H1 (cell line): Measurements from ENCODE around the gene ADGRD2. TPM values are rescaled to one million over a fixed set of nuclear protein-coding genes. Genes with fewer than 3 reads are reported as not detected.

Experiments used
- CTCF ChIA-PET: fragments of 300-600 bp; sonication (Branson Sonifier 250); formaldehyde crosslinking; loops from one replicate; lab custom pipeline; 2021; ENCODE audit not compliant: partially characterized antibody; lab: Charles Lee
- POLR2A ChIA-PET: fragments of 300-600 bp; sonication (Branson Sonifier 250); formaldehyde crosslinking; loops from one replicate; lab custom pipeline; 2021; ENCODE audit warnings: inconsistent platforms; ENCODE audit not compliant: partially characterized antibody; lab: Charles Lee
- DNase-seq, 2 experiments: peaks; one replicate each; pipeline versions ENCODE4 v3.0.0 to v3.0.0-alpha.2; 2010 to 2022; ENCODE audit warnings: low spot score in 2 of 2, low read depth in 1 of 2, mixed read lengths in 1 of 2
- FAIRE-seq: peaks from 2 replicates; lab custom pipeline; 2011; peaks lifted over from hg19 to GRCh38; lab: Jason Lieb, UNC
- H2AFZ ChIP-seq: 2 replicates; pipeline ENCODE4 v1.8.1; 2012; ENCODE audit warnings: low read length, inconsistent platforms
- H2AK5ac ChIP-seq: 2 replicates; pipeline ENCODE4 v1.6.1; 2013; ENCODE audit warnings: low read depth, low read length
- H2BK120ac ChIP-seq: replicated peaks from 2 replicates; pipeline ENCODE3; 2013; ENCODE audit warnings: low read depth, low read length, inconsistent platforms
- H2BK12ac ChIP-seq: 2 replicates; pipeline ENCODE4 v1.6.1; 2013; ENCODE audit warnings: low read depth, low read length
- H2BK15ac ChIP-seq: 2 replicates; pipeline ENCODE4 v1.6.1; 2013; ENCODE audit warnings: low read length
- H2BK20ac ChIP-seq: 2 replicates; pipeline ENCODE4 v1.6.1; 2013; ENCODE audit warnings: low read length
- H2BK5ac ChIP-seq: 2 replicates; pipeline ENCODE4 v1.6.1; 2013; ENCODE audit warnings: low read depth, low read length
- H3K14ac ChIP-seq: 2 replicates; pipeline ENCODE4 v1.6.1; 2013; ENCODE audit warnings: inconsistent platforms; ENCODE audit not compliant: insufficient read length
- H3K18ac ChIP-seq: 2 replicates; pipeline ENCODE4 v1.6.1; 2013; ENCODE audit warnings: low read length; ENCODE audit errors: extremely low read depth
- H3K23ac ChIP-seq: 2 replicates; pipeline ENCODE4 v1.6.1; 2013; ENCODE audit warnings: inconsistent platforms; ENCODE audit not compliant: insufficient read length
- H3K23me2 ChIP-seq: 2 replicates; pipeline ENCODE4 v1.6.1; 2013; ENCODE audit warnings: low read depth, low read length
- H3K27ac ChIP-seq: 2 replicates; pipeline ENCODE4 v1.6.1; 2011; ENCODE audit warnings: low read depth, low read length, inconsistent platforms
- H3K27me3 ChIP-seq, 4 experiments: replicated peaks in 1 of 4; 1 replicate in 1 of 4; 2 replicates in 3 of 4; pipeline versions ENCODE4 v1.6.1 to v1.8.1; 2011 to 2013; ENCODE audit warnings: low read length in 3 of 4, mild to moderate bottlenecking in 3 of 4, inconsistent platforms in 2 of 4, mixed read lengths in 2 of 4, moderate library complexity in 1 of 4; ENCODE audit not compliant: control insufficient read depth in 3 of 4, insufficient read depth in 3 of 4; ENCODE audit errors: extremely low read depth in 1 of 4
- H3K36me3 ChIP-seq, 4 experiments: 2 replicates each; pipeline versions ENCODE4 v1.6.1 to v1.8.1; 2011 to 2013; ENCODE audit warnings: mild to moderate bottlenecking in 4 of 4, low read length in 3 of 4, moderate library complexity in 2 of 4, control low read depth in 1 of 4, inconsistent platforms in 1 of 4; ENCODE audit not compliant: insufficient read depth in 4 of 4, control insufficient read depth in 2 of 4
- H3K4ac ChIP-seq: replicated peaks from 2 replicates; pipeline ENCODE3; 2013; ENCODE audit warnings: low read length, low read depth, mixed read lengths, inconsistent platforms; ENCODE audit not compliant: insufficient read length
- H3K4me1 ChIP-seq, 4 experiments: replicated peaks in 1 of 4; 1 replicate in 1 of 4; 2 replicates in 3 of 4; pipeline versions ENCODE4 v1.6.1 to v1.8.1; 2011 to 2013; ENCODE audit warnings: low read length in 3 of 4, inconsistent platforms in 2 of 4, mixed read lengths in 1 of 4; ENCODE audit not compliant: insufficient read depth in 4 of 4, control insufficient read depth in 3 of 4
- H3K4me2 ChIP-seq, 2 experiments: 2 replicates each; pipeline versions ENCODE4 v1.6.1 to v1.8.1; 2011 to 2013; ENCODE audit warnings: low read depth in 2 of 2, low read length in 2 of 2, control low read depth in 1 of 2, inconsistent platforms in 1 of 2, mild to moderate bottlenecking in 1 of 2; ENCODE audit not compliant: insufficient read depth in 1 of 2
- H3K4me3 ChIP-seq, 4 experiments: fragments of 200-600, 300-600 bp in 1 of 4; sonication (generic), shearing (Covaris generic), sonication (Bioruptor Twin) in 1 of 4; 2 replicates each; pipeline versions ENCODE4 v1.5.1 to v1.8.1; 2011 to 2016; ENCODE audit warnings: low read length in 4 of 4, low read depth in 3 of 4, control low read depth in 2 of 4, inconsistent platforms in 2 of 4, mild to moderate bottlenecking in 2 of 4, mixed read lengths in 1 of 4, moderate library complexity in 1 of 4; ENCODE audit not compliant: insufficient read depth in 2 of 4; ENCODE audit errors: extremely low read depth in 1 of 4
- H3K56ac ChIP-seq: replicated peaks from 2 replicates; pipeline ENCODE3; 2013; ENCODE audit warnings: low read depth, mild to moderate bottlenecking, mixed read lengths, low read length, inconsistent platforms; ENCODE audit not compliant: insufficient read length
- H3K79me1 ChIP-seq: 2 replicates; pipeline ENCODE4 v1.6.1; 2013; ENCODE audit warnings: low read depth, low read length, control low read depth
- H3K79me2 ChIP-seq, 2 experiments: 2 replicates each; pipeline versions ENCODE4 v1.6.1 to v1.8.1; 2012 to 2013; ENCODE audit warnings: low read length in 2 of 2, mild to moderate bottlenecking in 2 of 2, inconsistent platforms in 1 of 2; ENCODE audit not compliant: insufficient read depth in 2 of 2, control insufficient read depth in 1 of 2
- H3K9ac ChIP-seq, 4 experiments: replicated peaks in 1 of 4; 1 replicate in 1 of 4; 2 replicates in 3 of 4; pipeline versions ENCODE4 v1.6.1 to v1.8.1; 2011 to 2013; ENCODE audit warnings: low read depth in 3 of 4, low read length in 3 of 4, control low read depth in 2 of 4, mild to moderate bottlenecking in 2 of 4, moderate library complexity in 2 of 4, inconsistent platforms in 1 of 4; ENCODE audit errors: extremely low read depth in 1 of 4
- H3K9me3 ChIP-seq, 2 experiments: 2 replicates each; pipeline versions ENCODE4 v1.6.1 to v1.8.1; 2012 to 2013; ENCODE audit warnings: mild to moderate bottlenecking in 2 of 2, moderate library complexity in 2 of 2, control low read depth in 1 of 2, inconsistent platforms in 1 of 2, low read depth in 1 of 2, low read length in 1 of 2, mixed read lengths in 1 of 2; ENCODE audit not compliant: insufficient read depth in 2 of 2
- H4K20me1 ChIP-seq, 2 experiments: replicated peaks in 1 of 2; 2 replicates each; pipeline versions ENCODE3 to v1.8.1; 2011 to 2013; ENCODE audit warnings: inconsistent platforms in 2 of 2, low read length in 2 of 2, mild to moderate bottlenecking in 1 of 2; ENCODE audit not compliant: insufficient read depth in 2 of 2, control insufficient read depth in 1 of 2
- H4K5ac ChIP-seq: 2 replicates; pipeline ENCODE4 v1.6.1; 2013; ENCODE audit warnings: low read length, low read depth, mixed read lengths, inconsistent platforms; ENCODE audit not compliant: insufficient read length
- H4K8ac ChIP-seq: 2 replicates; pipeline ENCODE4 v1.8.0; 2013; ENCODE audit warnings: mild to moderate bottlenecking, moderate library complexity, low read length, inconsistent platforms; ENCODE audit not compliant: insufficient read depth; ENCODE audit errors: extremely low read depth
- H4K91ac ChIP-seq: replicated peaks from 2 replicates; pipeline ENCODE3; 2013; ENCODE audit warnings: low read length, mixed read lengths, inconsistent platforms; ENCODE audit not compliant: insufficient read length
- BRCA1 ChIP-seq: IDR thresholded peaks from 2 replicates; pipeline ENCODE4 v1.6.1; 2012; ENCODE audit warnings: low read depth, low read length, improper control_type of control experiment
- JUND ChIP-seq: IDR thresholded peaks from 2 replicates; pipeline ENCODE4 v1.6.1; 2011; ENCODE audit warnings: mild to moderate bottlenecking, improper control_type of control experiment, low read length
- POLR2AphosphoS5 ChIP-seq: IDR thresholded peaks from 2 replicates; pipeline ENCODE4 v1.6.1; 2011; ENCODE audit warnings: low read depth, low read length
- SP1 ChIP-seq: IDR thresholded peaks from 2 replicates; pipeline ENCODE4 v1.6.1; 2011; ENCODE audit warnings: low read depth, low read length
- TBP ChIP-seq: IDR thresholded peaks from 2 replicates; pipeline ENCODE4 v1.6.1; 2011; ENCODE audit warnings: low read depth, low read length, improper control_type of control experiment
- TEAD4 ChIP-seq: IDR thresholded peaks from 2 replicates; pipeline ENCODE4 v1.6.1; 2012; ENCODE audit warnings: low read depth, low read length, inconsistent platforms, mixed read lengths
- WGBS, 2 experiments: shearing (Covaris generic) in 1 of 2; methylation state at CpG; one replicate each; pipeline versions ENCODE4 v1.1.6 to v1.1.7; 2013 to 2015; ENCODE audit warnings: low lambda C conversion rate in 2 of 2, mixed read lengths in 2 of 2, inconsistent platforms in 1 of 2, low coverage in 1 of 2, missing lambda C conversion rate in 1 of 2; ENCODE audit not compliant: insufficient replicate concordance in 2 of 2, insufficient coverage in 1 of 2, insufficient read length in 1 of 2; ENCODE audit errors: extremely low coverage in 1 of 2, missing lambda C conversion rate in 1 of 2; 5-methylcytosine and 5-hydroxymethylcytosine counted together
- polyA plus RNA-seq, 7 experiments: library from polyadenylated mRNA; depleted of rRNA in 3 of 7; stranded (reverse) in 5 of 7; unstranded in 2 of 7; fragments of >200 nt in 5 of 7; fragments of 200-250 nt in 2 of 7; gene quantifications; 1 replicate in 5 of 7; 2 replicates in 1 of 7; 4 replicates in 1 of 7; pipeline versions ENCODE4 v1.2.1 to v1.2.3, GENCODE V29; 2011 to 2013; ENCODE audit warnings: missing spikeins in 2 of 7, mixed read lengths in 2 of 7
- total RNA-seq: library from RNA; stranded (reverse); fragmentation: NEBNext Ultra II Directional; extraction: Animal tissue kit (Norgen Biotek cat#: 25700); gene quantifications from 2 replicates; pipeline ENCODE4 v1.2.1, GENCODE V29; 2021
- TF ChIP-seq, protein P1 (sequence below): IDR thresholded peaks from 2 replicates; pipeline ENCODE4 v1.6.1; 2011; ENCODE audit warnings: low read depth, mild to moderate bottlenecking, low read length; ENCODE audit not compliant: insufficient read depth

ADGRD2 gene
- total and polyA plus RNA-seq, 2 of the 8 experiments (the other 6 are each of a cell fraction or from before 2014, with no cell fraction given), result 0.41 to 1.4 TPM

DNA sequence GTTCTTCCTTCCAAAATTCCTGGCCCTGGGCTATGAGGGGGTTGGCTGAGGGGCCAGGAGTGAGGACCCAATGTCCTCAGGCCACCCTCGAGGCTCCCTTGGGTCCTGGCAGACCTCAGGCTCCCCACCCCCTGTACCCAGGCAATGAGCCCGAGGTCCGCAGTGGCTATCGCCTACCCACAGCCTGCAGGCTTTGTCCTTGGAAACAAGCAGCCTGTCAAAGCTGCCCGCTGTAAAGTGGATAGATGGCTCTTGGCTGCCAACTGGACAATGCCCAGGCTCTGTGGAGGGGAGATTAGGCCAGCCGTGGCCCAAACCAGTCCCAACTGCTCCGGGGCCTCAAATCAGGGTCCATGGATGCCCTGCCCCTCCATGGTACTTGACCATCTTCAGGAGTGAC, 2.2 kb upstream of the ADGRD2 start:
- H2BK5ac ChIP-seq, result no peak overlapping the region
- H2AK5ac ChIP-seq, result no peak overlapping the region
- H2AFZ ChIP-seq, result no peak overlapping the region
- no peak overlapping the region for H2BK12ac ChIP-seq
- H3K27ac ChIP-seq, result no peak overlapping the region
- DNase-seq (no peak), FAIRE-seq (no peak)
- H3K4me1 ChIP-seq, result peaks cover 0 to 20% (median 12%) of the 10 kb centered on the region in 4 experiments; a peak in 6 of 7 replicates
- WGBS, 2 experiments, result 88% methylated on average over 7 of the region's 7 CpGs; no CpG with 5 or more reads in 1 of the 2 experiments
- H3K4me2 ChIP-seq, result no peak overlapping the region
- no peak overlapping the region for H3K23ac ChIP-seq
- H2BK15ac ChIP-seq, result no peak overlapping the region
- H3K56ac ChIP-seq, result no peak overlapping the region
- peaks cover 0 to 3% (median 0%) of the 10 kb centered on the region in 4 experiments; a peak in 1 of 8 replicates for H3K36me3 ChIP-seq
- no peaks in the 10 kb centered on the region for H3K79me1 ChIP-seq
- H2BK120ac ChIP-seq, result no peak overlapping the region
- H3K4me3 ChIP-seq, result no peak overlapping the region
- CTCF ChIA-PET, result interaction anchor here (0.5 to 3.2 kb wide), 15 partner anchors 8 to 193 kb away, joined by 3 to 13 read pairs (median 5); partner anchors contain the start of gene PSMB7
- H3K27me3 ChIP-seq, result peaks cover 9 to 25% (median 22%) of the 10 kb centered on the region in 4 experiments
- H4K20me1 ChIP-seq, result no peaks in the 10 kb centered on the region
- no peaks in the 10 kb centered on the region for H3K79me2 ChIP-seq
- POLR2A ChIA-PET, result no interaction called here
- H3K9ac ChIP-seq, result no peak overlapping the region
- no peak overlapping the region for H4K8ac ChIP-seq
- TF ChIP-seq BRCA1 (no peak), SP1 (no peak), POLR2AphosphoS5 (no peak), TBP (no peak), TEAD4 (no peak), JUND (no peak)
- TF ChIP-seq, protein P1, sequence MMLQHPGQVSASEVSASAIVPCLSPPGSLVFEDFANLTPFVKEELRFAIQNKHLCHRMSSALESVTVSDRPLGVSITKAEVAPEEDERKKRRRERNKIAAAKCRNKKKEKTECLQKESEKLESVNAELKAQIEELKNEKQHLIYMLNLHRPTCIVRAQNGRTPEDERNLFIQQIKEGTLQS, result no peak
- no peak overlapping the region for H3K14ac ChIP-seq
- no peak overlapping the region for H4K5ac ChIP-seq
- H3K18ac ChIP-seq, result no peak overlapping the region
- no peak overlapping the region for H4K91ac ChIP-seq
- peaks cover 9% of the 10 kb centered on the region; the same call in 1 of the 2 replicates for H3K23me2 ChIP-seq
- H3K9me3 ChIP-seq, result peaks cover 0 to 3% of the 10 kb centered on the region in 2 experiments; a peak in 2 of 4 replicates
- no peak overlapping the region for H3K4ac ChIP-seq
- no peak overlapping the region for H2BK20ac ChIP-seq
